HG03565 (cell line): Measurements from ENCODE around the gene PCSK2.

Source experiments
- ATAC-seq: cut with Tn5 transposase; IDR thresholded peaks from one replicate; pipeline ENCODE4 v1.9.1; 2021; ENCODE audit warnings: mild to moderate bottlenecking, moderate library complexity; ENCODE audit not compliant: unreplicated experiment

PCSK2 gene

DNA sequence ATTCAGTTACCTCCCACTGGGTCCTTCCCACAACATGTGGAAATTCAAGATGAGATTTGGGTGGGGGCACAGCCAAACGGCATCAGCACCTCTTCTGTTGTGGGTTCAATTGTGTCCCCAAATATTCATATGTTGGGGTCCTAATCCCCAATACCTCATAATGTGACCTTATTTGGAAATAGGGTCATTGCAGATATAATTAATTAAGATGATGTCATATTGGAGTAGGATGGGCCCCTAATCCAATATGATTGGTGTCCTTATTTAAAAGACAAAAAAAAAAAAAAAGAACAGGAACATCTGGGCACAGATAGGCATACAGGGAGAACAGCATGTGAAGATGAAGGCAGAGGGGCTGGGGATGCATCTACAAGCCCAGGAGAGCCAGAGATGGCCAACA is 214.9 kb downstream of the PCSK2 start:
- no peak for ATAC-seq

- ATAC-seq, result no peak
Observed at GRCh38 chr20:17442588-17442987, 215.7 kb downstream of the PCSK2 start.

DNA sequence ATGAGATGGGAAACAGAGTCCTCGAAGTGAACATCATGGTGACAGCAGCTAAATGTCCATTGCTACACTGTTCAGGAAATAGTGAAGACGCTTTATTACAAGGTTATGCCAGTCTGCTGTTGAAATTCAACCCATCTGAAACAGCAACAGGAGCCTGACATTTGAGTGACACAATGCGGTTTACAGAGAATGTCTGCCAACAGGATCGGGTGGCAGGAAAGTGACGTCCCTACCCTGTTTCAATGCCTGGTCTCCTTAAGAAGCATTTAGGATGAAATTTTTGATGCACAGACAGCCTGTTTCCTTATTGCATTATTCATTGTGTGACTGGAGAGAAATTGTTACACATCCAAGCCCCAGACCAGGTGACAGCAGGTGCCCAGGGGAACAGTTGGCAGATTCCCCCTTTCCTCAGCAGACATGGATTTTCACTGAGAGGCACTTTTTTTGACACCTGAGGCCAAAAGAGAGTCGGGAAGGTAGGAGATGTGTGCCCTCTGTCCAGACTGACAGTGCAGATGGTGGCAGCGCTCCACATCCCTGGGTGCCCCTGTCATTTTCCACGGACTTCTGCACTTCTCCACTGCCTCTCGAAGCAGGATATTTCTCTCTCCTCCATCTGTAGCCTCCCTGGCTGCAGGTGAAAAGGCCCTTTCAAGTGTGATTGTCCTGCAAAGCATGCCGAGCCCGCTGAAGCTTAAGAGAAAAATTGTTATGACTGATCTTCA is 216.5 kb downstream of the PCSK2 start:
- no peak for ATAC-seq

GRCh38 chr20:17444091-17444490 is 217.3 kb downstream of the PCSK2 start:
- ATAC-seq, result no peak

- no peak for ATAC-seq
Observed at GRCh38 chr20:17445543-17445942, 218.7 kb downstream of the PCSK2 start.

DNA sequence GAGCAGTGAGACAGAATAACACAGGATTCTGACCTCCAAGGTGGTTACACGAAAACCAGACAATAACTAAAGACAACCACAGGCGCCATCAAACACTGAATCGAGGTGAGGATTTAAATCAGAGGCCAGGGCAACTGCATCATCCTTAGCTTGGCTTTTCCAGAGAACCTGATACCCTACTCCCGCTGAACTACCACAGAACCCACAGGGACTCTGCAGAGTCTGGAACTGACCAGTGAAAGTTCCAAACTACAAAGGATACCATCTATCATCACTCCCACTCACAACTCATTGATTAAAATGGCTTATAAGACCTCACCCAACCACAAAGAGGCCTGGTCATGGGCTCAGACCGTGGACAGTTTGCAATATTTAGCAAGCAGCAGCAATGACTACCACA is 219.3 kb downstream of the PCSK2 start:
- ATAC-seq, result no peak

GRCh38 chr20:17448071-17448470 is 221.2 kb downstream of the PCSK2 start:
- no peak for ATAC-seq

GRCh38 chr20:17449031-17449430 is 222.2 kb downstream of the PCSK2 start:
- no peak for ATAC-seq

GRCh38 chr20:17452441-17452840 is 225.6 kb downstream of the PCSK2 start:
- no peak for ATAC-seq

- ATAC-seq, result no peak
Observed at GRCh38 chr20:17453592-17453991, 226.8 kb downstream of the PCSK2 start.

DNA sequence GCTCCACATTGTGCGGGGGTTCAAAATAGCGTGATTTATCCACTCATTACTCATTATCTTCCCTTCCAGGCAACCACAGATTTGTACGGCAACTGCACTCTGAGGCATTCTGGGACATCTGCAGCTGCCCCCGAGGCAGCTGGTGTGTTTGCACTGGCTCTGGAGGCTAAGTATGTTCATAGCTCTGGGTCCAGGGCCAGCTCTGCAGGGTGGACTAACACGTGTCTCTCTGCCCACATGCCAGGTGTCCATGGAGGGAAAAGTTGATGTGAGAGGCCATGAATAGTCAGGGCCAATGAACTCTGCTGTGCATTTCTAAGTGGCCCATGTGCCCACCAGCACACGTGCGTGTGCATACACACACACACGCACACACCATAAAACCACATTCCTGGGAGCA is 229.4 kb downstream of the PCSK2 start:
- ATAC-seq, result no peak

DNA sequence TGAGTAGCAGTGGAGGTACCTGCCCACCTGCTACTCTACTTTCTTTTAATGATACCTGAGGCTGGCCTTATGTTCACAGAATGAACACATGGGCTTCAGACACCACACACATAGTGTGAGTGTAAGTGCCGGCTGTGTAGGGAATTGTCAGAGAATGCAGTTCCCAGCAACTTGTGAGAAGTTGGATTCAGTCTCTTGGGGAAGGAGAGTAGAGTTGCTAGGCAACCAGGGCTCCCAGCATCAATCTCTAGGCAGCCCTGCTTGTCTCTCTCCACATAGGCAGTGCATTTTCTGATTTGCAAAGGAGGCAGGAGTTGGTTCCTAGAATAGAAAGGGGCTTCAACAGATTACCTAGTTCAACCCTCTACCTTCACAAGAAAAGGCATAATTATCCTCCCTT is 230.2 kb downstream of the PCSK2 start:
- ATAC-seq, result no peak

GRCh38 chr20:17457588-17458190 is 230.8 kb downstream of the PCSK2 start:
- no peak for ATAC-seq

- ATAC-seq, result no peak
Observed at GRCh38 chr20:17460119-17460518, 233.3 kb downstream of the PCSK2 start.

DNA sequence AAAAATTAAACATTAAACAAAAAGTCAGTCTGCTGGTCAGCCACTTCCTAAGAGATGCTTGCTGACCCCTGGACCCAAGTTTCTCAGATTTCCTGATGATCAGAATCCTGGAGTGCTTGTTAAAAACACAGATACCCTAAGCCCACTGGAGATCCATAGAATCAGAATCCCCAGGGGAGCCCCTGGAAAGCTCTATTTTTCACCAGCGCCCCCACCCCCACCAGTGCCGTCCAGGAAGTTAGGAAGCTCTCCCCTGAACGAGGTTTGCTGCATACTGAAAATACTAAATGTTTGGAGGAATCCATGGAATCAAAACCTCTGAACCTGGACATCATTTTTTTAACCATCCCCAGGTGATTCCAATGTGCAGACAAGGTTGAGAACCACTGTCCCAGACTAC is 235.1 kb downstream of the PCSK2 start:
- no peak for ATAC-seq

DNA sequence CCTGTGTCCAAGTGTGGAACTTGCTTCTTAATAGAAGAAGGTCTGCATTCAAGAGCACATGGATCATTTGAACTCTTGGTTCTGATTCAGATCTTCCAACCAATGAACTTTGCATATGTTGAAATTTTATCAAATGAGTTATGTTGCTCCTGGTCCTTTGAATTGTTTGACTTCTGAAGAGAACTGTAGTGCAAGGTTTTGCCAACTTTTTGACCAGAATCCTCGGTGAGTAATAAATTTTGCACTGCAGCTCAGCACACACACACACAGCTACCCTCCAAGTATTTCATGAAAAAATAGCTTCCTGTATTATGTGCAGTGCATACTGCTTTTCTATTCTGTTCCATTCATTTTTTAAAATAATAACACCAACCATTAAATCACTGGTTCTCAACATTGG is 236.9 kb downstream of the PCSK2 start:
- no peak for ATAC-seq

DNA sequence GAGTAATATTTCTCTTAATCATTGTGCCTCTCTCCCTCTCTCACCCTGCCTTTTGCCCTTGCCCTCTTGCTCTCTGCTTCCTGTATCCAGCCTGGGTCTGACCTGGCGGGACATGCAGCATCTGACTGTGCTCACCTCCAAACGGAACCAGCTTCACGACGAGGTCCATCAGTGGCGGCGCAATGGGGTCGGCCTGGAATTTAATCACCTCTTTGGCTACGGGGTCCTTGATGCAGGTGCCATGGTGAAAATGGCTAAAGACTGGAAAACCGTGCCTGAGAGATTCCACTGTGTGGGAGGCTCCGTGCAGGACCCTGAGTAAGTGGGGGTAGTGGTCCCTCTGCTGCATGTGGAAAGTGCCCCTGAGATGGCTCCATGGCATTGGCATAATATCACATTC is 238.4 kb downstream of the PCSK2 start:
- no peak for ATAC-seq

DNA sequence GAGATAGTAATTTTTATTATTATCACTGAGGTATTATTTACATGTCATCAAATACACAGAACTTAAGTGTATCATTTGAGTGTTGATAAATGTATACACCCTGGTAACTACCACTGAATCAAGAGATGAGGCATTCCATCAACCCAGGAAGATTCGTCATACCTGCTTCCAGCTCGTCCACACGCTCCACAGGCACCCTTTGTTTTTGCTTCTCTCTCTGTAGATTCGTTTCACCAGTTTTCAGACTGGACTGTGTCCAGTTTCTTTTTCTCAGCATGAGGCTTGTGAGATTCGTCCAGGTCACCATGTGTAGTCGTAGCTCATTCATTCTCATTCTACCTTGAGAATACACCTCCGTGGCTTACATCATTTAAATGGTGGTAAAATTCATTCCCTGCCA is 239.8 kb downstream of the PCSK2 start:
- ATAC-seq, result no peak

DNA sequence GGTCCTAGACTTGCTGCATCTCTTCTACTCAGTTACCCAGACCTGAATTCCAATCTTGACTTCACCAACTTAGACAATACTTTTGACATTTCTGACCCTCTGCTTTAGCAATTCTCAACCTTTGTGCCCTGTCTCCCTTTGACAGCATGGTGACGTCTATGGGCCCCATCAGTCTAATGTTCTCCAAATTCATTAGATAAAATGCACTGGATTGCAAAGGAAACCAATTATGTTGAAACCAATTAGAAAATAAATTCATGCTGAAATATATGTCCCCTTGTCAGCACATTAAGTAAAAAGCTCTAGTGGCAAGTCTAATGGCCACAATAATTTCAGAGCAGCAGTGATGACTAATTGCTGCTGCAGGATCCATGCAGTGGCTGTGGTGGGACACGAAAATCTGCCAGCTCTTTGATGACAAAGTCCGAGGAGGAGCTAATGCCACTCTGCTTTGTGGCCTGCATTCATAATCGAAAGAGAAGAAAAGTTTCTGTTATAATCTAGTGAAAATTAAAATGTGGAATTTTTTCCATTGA is 240.3 kb downstream of the PCSK2 start:
- no peak for ATAC-seq

GRCh38 chr20:17468073-17468840 is 241.4 kb downstream of the PCSK2 start:
- no peak for ATAC-seq

GRCh38 chr20:17469246-17470030 is 242.6 kb downstream of the PCSK2 start:
- ATAC-seq, result no peak
